Neuronal stem cell (in vitro differentiated cells): ENCODE measurements around the gene TBC1D19.
"Not testable (repeated sequence)": the region's sequence is repeated elsewhere in the genome, so short reads cannot be mapped to it uniquely, and the experiment has no call there.

Source experiments
- DNase-seq: peaks from one replicate; pipeline ENCODE4 v3.0.0-alpha.2; 2013; ENCODE audit warnings: low spot score
- H2AFZ ChIP-seq: one replicate; pipeline ENCODE4 v1.6.1; 2013; ENCODE audit warnings: mild to moderate bottlenecking, low read length, inconsistent platforms
- H2AK5ac ChIP-seq: 2 replicates; pipeline ENCODE4 v1.6.1; 2013; ENCODE audit warnings: low read depth, mild to moderate bottlenecking, inconsistent platforms, low read length, moderate library complexity, mixed read lengths
- H2BK120ac ChIP-seq: 2 replicates; pipeline ENCODE4 v1.6.1; 2013; ENCODE audit warnings: low read depth, mild to moderate bottlenecking, inconsistent platforms, low read length, moderate library complexity, mixed read lengths
- H2BK12ac ChIP-seq: one replicate; pipeline ENCODE4 v1.6.1; 2013; ENCODE audit warnings: low read length, inconsistent platforms
- H2BK15ac ChIP-seq: 2 replicates; pipeline ENCODE4 v1.6.1; 2013; ENCODE audit warnings: mild to moderate bottlenecking, low read length, inconsistent platforms, mixed read lengths
- H2BK5ac ChIP-seq: one replicate; pipeline ENCODE4 v1.6.1; 2013; ENCODE audit warnings: inconsistent platforms, mild to moderate bottlenecking, low read length, moderate library complexity
- H3K14ac ChIP-seq: one replicate; pipeline ENCODE4 v1.6.1; 2013; ENCODE audit warnings: low read length, inconsistent platforms
- H3K18ac ChIP-seq: 2 replicates; pipeline ENCODE4 v1.6.1; 2013; ENCODE audit warnings: low read length, inconsistent platforms
- H3K23ac ChIP-seq: 2 replicates; pipeline ENCODE4 v1.6.1; 2013; ENCODE audit warnings: low read depth, mild to moderate bottlenecking, mixed read lengths, low read length, inconsistent platforms; ENCODE audit not compliant: poor library complexity
- H3K27ac ChIP-seq: replicated peaks from 3 replicates; pipeline ENCODE4 v1.5.1; 2013; ENCODE audit warnings: low read length, inconsistent platforms
- H3K27me3 ChIP-seq, 3 experiments: 2 replicates each; pipeline ENCODE4 v1.6.1; 2013; ENCODE audit warnings: low read length in 3 of 3, mild to moderate bottlenecking in 2 of 3, inconsistent platforms in 1 of 3, low read depth in 1 of 3, mixed read lengths in 1 of 3, moderate library complexity in 1 of 3; ENCODE audit not compliant: control insufficient read depth in 3 of 3, insufficient read depth in 3 of 3
- H3K36me3 ChIP-seq, 2 donors: replicated peaks in 1 of 2; 2 replicates each; pipeline ENCODE4 v1.6.1; 2013; ENCODE audit warnings: low read length in 2 of 2; ENCODE audit not compliant: control insufficient read depth in 2 of 2, insufficient read depth in 2 of 2
- H3K4ac ChIP-seq: 2 replicates; pipeline ENCODE4 v1.6.1; 2013; ENCODE audit warnings: inconsistent platforms, mild to moderate bottlenecking, low read length, moderate library complexity
- H3K4me1 ChIP-seq, 2 donors: 1 replicate in 1 of 2; 2 replicates in 1 of 2; pipeline ENCODE4 v1.6.1; 2013; ENCODE audit warnings: low read length in 2 of 2, low read depth in 1 of 2; ENCODE audit not compliant: control insufficient read depth in 2 of 2, insufficient read depth in 1 of 2
- H3K4me2 ChIP-seq: one replicate; pipeline ENCODE4 v1.6.1; 2013; ENCODE audit warnings: mild to moderate bottlenecking, low read length, inconsistent platforms; ENCODE audit not compliant: insufficient read depth, poor library complexity, severe bottlenecking
- H3K4me3 ChIP-seq, 2 donors: 2 replicates each; pipeline ENCODE4 v1.5.1; 2013; ENCODE audit warnings: low read length in 2 of 2, mild to moderate bottlenecking in 2 of 2, inconsistent platforms in 1 of 2, moderate library complexity in 1 of 2
- H3K79me1 ChIP-seq: one replicate; pipeline ENCODE4 v1.6.1; 2013; ENCODE audit warnings: low read depth, mild to moderate bottlenecking, inconsistent platforms, low read length, moderate library complexity
- H3K9ac ChIP-seq: one replicate; pipeline ENCODE4 v1.6.1; 2013; ENCODE audit warnings: mild to moderate bottlenecking, low read depth, low read length, inconsistent platforms; ENCODE audit not compliant: poor library complexity
- H3K9me3 ChIP-seq, 2 donors: replicated peaks in 1 of 2; 2 replicates each; pipeline versions ENCODE3 to v1.6.1; 2013; ENCODE audit warnings: low read length in 2 of 2, mild to moderate bottlenecking in 2 of 2, inconsistent platforms in 1 of 2, low read depth in 1 of 2, mixed read lengths in 1 of 2, moderate library complexity in 1 of 2; ENCODE audit not compliant: control insufficient read depth in 2 of 2, insufficient read depth in 1 of 2
- H4K8ac ChIP-seq: one replicate; pipeline ENCODE4 v1.6.1; 2013; ENCODE audit warnings: low read depth, mild to moderate bottlenecking, inconsistent platforms, low read length, moderate library complexity
- H4K91ac ChIP-seq: one replicate; pipeline ENCODE4 v1.6.1; 2013; ENCODE audit warnings: low read length, low read depth, mild to moderate bottlenecking, inconsistent platforms; ENCODE audit not compliant: poor library complexity
- WGBS, 2 donors: extraction: QIAGEN DNeasy Blood & Tissue Kit; methylation state at CpG; one replicate each; pipeline ENCODE4 v1.1.7; 2013; ENCODE audit warnings: missing lambda C conversion rate in 2 of 2, mixed read lengths in 1 of 2; ENCODE audit not compliant: insufficient read length in 2 of 2, insufficient replicate concordance in 1 of 2; ENCODE audit errors: extremely low coverage in 2 of 2; 5-methylcytosine and 5-hydroxymethylcytosine counted together

The TBC1D19 gene

GRCh38 chr4:26621366-26621765 lies 37.5 kb downstream of the TBC1D19 start:
- DNase-seq = no peak
- Histone ChIP-seq H3K14ac (no peak overlapping the region), H3K18ac (no peak overlapping the region), H3K4me1 (no peaks in the 10 kb centered on the region), H3K4me3 (no peak overlapping the region), H3K79me1 (no peaks in the 10 kb centered on the region), H2BK12ac (no peak overlapping the region), H3K23ac (no peak overlapping the region), H2BK15ac (no peak overlapping the region), H4K8ac (no peak overlapping the region), H2BK5ac (no peak overlapping the region), H3K9ac (no peak overlapping the region), H3K4me2 (no peak overlapping the region), H2AK5ac (no peak overlapping the region), H3K36me3 (peaks cover 0 to 1% of the 10 kb centered on the region in 2 donors), H3K4ac (no peak overlapping the region), H2BK120ac (no peak overlapping the region), H2AFZ (no peak overlapping the region), H3K27me3 (no peaks in the 10 kb centered on the region), H4K91ac (no peak overlapping the region), H3K9me3 (no peaks in the 10 kb centered on the region), H3K27ac (no peak overlapping the region)
- WGBS, 2 donors = no CpG with 5 or more reads among the region's 3 CpGs

- WGBS, 2 donors = no CpG with 5 or more reads among the region's 2 CpGs
- no peaks in the 10 kb centered on the region for H3K27me3 ChIP-seq
- H3K14ac ChIP-seq = no peak overlapping the region
- no peak overlapping the region for H3K4ac ChIP-seq
- H3K27ac ChIP-seq = no peak overlapping the region
- H2BK12ac ChIP-seq = no peak overlapping the region
- no peaks in the 10 kb centered on the region for H3K4me1 ChIP-seq
- no peak overlapping the region for H3K4me3 ChIP-seq
- no peak overlapping the region for H3K18ac ChIP-seq
- no peak overlapping the region for H3K9ac ChIP-seq
- peaks cover 0 to 1% of the 10 kb centered on the region in 2 donors for H3K36me3 ChIP-seq
- no peaks in the 10 kb centered on the region for H3K9me3 ChIP-seq
- H3K4me2 ChIP-seq = no peak overlapping the region
- H3K79me1 ChIP-seq = no peaks in the 10 kb centered on the region
- no peak overlapping the region for H4K8ac ChIP-seq
- H2AFZ ChIP-seq = no peak overlapping the region
- H4K91ac ChIP-seq = no peak overlapping the region
- no peak overlapping the region for H2BK15ac ChIP-seq
- no peak overlapping the region for H3K23ac ChIP-seq
- no peak overlapping the region for H2BK5ac ChIP-seq
- no peak overlapping the region for H2BK120ac ChIP-seq
- DNase-seq = no peak
- H2AK5ac ChIP-seq = no peak overlapping the region
Observed at GRCh38 chr4:26622913-26623312, 39.0 kb downstream of the TBC1D19 start.

GRCh38 chr4:26626658-26627057 lies 42.8 kb downstream of the TBC1D19 start:
- not testable (repeated sequence) for H4K91ac ChIP-seq, H3K4me2 ChIP-seq, H3K27ac ChIP-seq, H2BK15ac ChIP-seq, H3K9ac ChIP-seq, H2BK12ac ChIP-seq, H2AK5ac ChIP-seq, H3K36me3 ChIP-seq, H3K23ac ChIP-seq, H3K4me1 ChIP-seq, H2BK5ac ChIP-seq, H3K79me1 ChIP-seq, H3K4ac ChIP-seq, H2BK120ac ChIP-seq, DNase-seq, H4K8ac ChIP-seq, H3K27me3 ChIP-seq, H3K18ac ChIP-seq, H3K9me3 ChIP-seq, H2AFZ ChIP-seq, H3K4me3 ChIP-seq, H3K14ac ChIP-seq
- 100% methylated on average over 1 of the region's 2 CpGs; no CpG with 5 or more reads in 1 of the 2 donors for WGBS, 2 donors

- Histone ChIP-seq H3K9ac (no peak overlapping the region), H2BK15ac (no peak overlapping the region), H3K4ac (no peak overlapping the region), H4K91ac (no peak overlapping the region), H3K14ac (no peak overlapping the region), H3K18ac (no peak overlapping the region), H3K4me2 (no peak overlapping the region), H2BK5ac (no peak overlapping the region), H3K36me3 (peaks cover 0 to under 1% of the 10 kb centered on the region in 2 donors), H2AK5ac (no peak overlapping the region), H3K27me3 (no peaks in the 10 kb centered on the region), H3K9me3 (no peaks in the 10 kb centered on the region), H3K79me1 (no peaks in the 10 kb centered on the region), H3K4me3 (no peak overlapping the region), H3K23ac (no peak overlapping the region), H2BK12ac (no peak overlapping the region), H3K4me1 (no peaks in the 10 kb centered on the region), H2BK120ac (no peak overlapping the region), H3K27ac (no peak overlapping the region), H4K8ac (no peak overlapping the region), H2AFZ (no peak overlapping the region)
- no peak for DNase-seq
- WGBS, 2 donors = no CpG with 5 or more reads among the region's 1 CpG
Observed at GRCh38 chr4:26632916-26633315, 49.0 kb downstream of the TBC1D19 start.
